Activated naive CD4-positive, alpha-beta T cell treated with anti-CD3 and anti-CD28 coated beads, Interleukin-2, amount 50 U/mL, for 16 hours (primary cell): ENCODE measurements around the gene DNASE2B.

ENCODE experiments used
- DNase-seq: peaks from one replicate; pipeline ENCODE4 v3.0.0-alpha.2; 2020

The DNASE2B gene

GRCh38 chr1:84398175-84399155 is at the start of gene DNASE2B:
Gene DNASE2B, plus strand, starts transcription at chr1:84398484. Its CDS starts 81 bp downstream, at chr1:84398565.
- no peak for DNase-seq

- no peak for DNase-seq
These were observed 49.5 kb upstream of the DNASE2B start for GRCh38 chr1:84348759-84349158.

GRCh38 chr1:84350104-84350503 is 48.2 kb upstream of the DNASE2B start:
- no peak for DNase-seq

GRCh38 chr1:84350550-84350949 is 47.7 kb upstream of the DNASE2B start:
- no peak for DNase-seq

GRCh38 chr1:84352298-84353106 is 45.8 kb upstream of the DNASE2B start:
- no peak for DNase-seq

- no peak for DNase-seq
These were observed 44.6 kb upstream of the DNASE2B start for GRCh38 chr1:84353695-84354094.

- DNase-seq = no peak
These were observed 42.7 kb upstream of the DNASE2B start for GRCh38 chr1:84355556-84355955.

GRCh38 chr1:84356881-84357280 is 41.4 kb upstream of the DNASE2B start:
- DNase-seq = no peak

GRCh38 chr1:84358695-84359094 is 39.6 kb upstream of the DNASE2B start:
- DNase-seq = no peak

GRCh38 chr1:84360316-84360715 is 38.0 kb upstream of the DNASE2B start:
- no peak for DNase-seq

GRCh38 chr1:84361796-84362195 is 36.5 kb upstream of the DNASE2B start:
- no peak for DNase-seq

- no peak for DNase-seq
These were observed 35.3 kb upstream of the DNASE2B start for GRCh38 chr1:84363019-84363418.

- no peak for DNase-seq
These were observed 34.7 kb upstream of the DNASE2B start for GRCh38 chr1:84363622-84364021.

GRCh38 chr1:84365225-84366221 is 32.8 kb upstream of the DNASE2B start:
- DNase-seq = no peak

GRCh38 chr1:84366786-84367185 is 31.5 kb upstream of the DNASE2B start:
- no peak for DNase-seq

GRCh38 chr1:84367219-84367618 is 31.1 kb upstream of the DNASE2B start:
- DNase-seq = no peak

- DNase-seq = no peak
These were observed 29.8 kb upstream of the DNASE2B start for GRCh38 chr1:84368441-84368840.

- no peak for DNase-seq
These were observed 28.0 kb upstream of the DNASE2B start for GRCh38 chr1:84370266-84370665.

- no peak for DNase-seq
These were observed 27.4 kb upstream of the DNASE2B start for GRCh38 chr1:84370831-84371394.

- no peak for DNase-seq
These were observed 24.7 kb upstream of the DNASE2B start for GRCh38 chr1:84373436-84374141.

- DNase-seq = no peak
These were observed 23.1 kb upstream of the DNASE2B start for GRCh38 chr1:84374991-84375696.
